ENCODE measurements around the gene ANKS1A. TPM values are rescaled to one million over a fixed set of nuclear protein-coding genes. Genes with fewer than 3 reads are reported as not detected.
"Not testable (repeated sequence)": the region's sequence is repeated elsewhere in the genome, so short reads cannot be mapped to it uniquely, and the experiment has no call there.

ANKS1A gene
- polyA plus RNA-seq, 4 donors = 6.5 to 29.9 (median 10.8) TPM

- H3K4me3 ChIP-seq (ENCODE audit: low read depth in 1 of 3, low read length in 3 of 3) = no peak overlapping the region
- no peaks in the 10 kb centered on the region for H3K27me3 ChIP-seq (ENCODE audit: control insufficient read depth in 3 of 3, insufficient read depth in 3 of 3, low read length in 3 of 3)
- FAIRE-seq (no peak), DNase-seq (no peak)
- H3K4me1 ChIP-seq (ENCODE audit: control insufficient read depth in 3 of 3, insufficient read depth in 2 of 3, low read depth in 1 of 3, low read length in 2 of 3) = no peaks in the 10 kb centered on the region
- WGBS, 3 donors = 84 to 89% (median 87%) methylated on average over 4 of the region's 4 CpGs
- H3K27ac ChIP-seq (ENCODE audit: low read depth in 1 of 3, low read length in 2 of 3) = no peak overlapping the region
- no peaks in the 10 kb centered on the region for H3K9me3 ChIP-seq (ENCODE audit: control insufficient read depth in 2 of 2, insufficient read depth in 1 of 2, low read depth in 1 of 2, low read length in 1 of 2)
- H3K36me3 ChIP-seq (ENCODE audit: control insufficient read depth in 3 of 3, insufficient read depth in 2 of 3, low read depth in 1 of 3, low read length in 3 of 3) = peaks cover 12 to 43% (median 14%) of the 10 kb centered on the region in 3 donors
Observed at GRCh38 chr6:34985236-34985635, 96.2 kb downstream of the ANKS1A start.

- WGBS, 3 donors = 20 to 37% (median 33%) methylated on average over 3 of the region's 3 CpGs
- Histone ChIP-seq H3K4me3 (ENCODE audit: low read depth in 1 of 3, low read length in 3 of 3) (no peak overlapping the region), H3K4me1 (ENCODE audit: control insufficient read depth in 3 of 3, insufficient read depth in 2 of 3, low read depth in 1 of 3, low read length in 2 of 3) (no peaks in the 10 kb centered on the region), H3K9me3 (ENCODE audit: control insufficient read depth in 2 of 2, insufficient read depth in 1 of 2, low read depth in 1 of 2, low read length in 1 of 2) (no peaks in the 10 kb centered on the region), H3K27me3 (ENCODE audit: control insufficient read depth in 3 of 3, insufficient read depth in 3 of 3, low read length in 3 of 3) (no peaks in the 10 kb centered on the region), H3K36me3 (ENCODE audit: control insufficient read depth in 3 of 3, insufficient read depth in 2 of 3, low read depth in 1 of 3, low read length in 3 of 3) (peaks cover 12 to 37% (median 19%) of the 10 kb centered on the region in 3 donors), H3K27ac (ENCODE audit: low read depth in 1 of 3, low read length in 2 of 3) (no peak overlapping the region)
- DNase-seq (peak; percentile 78 to 80), FAIRE-seq (no peak)
Observed at GRCh38 chr6:34986845-34987246, 97.8 kb downstream of the ANKS1A start.

GRCh38 chr6:34987506-34987905, 98.5 kb downstream of the ANKS1A start:
- H3K27ac ChIP-seq (ENCODE audit: low read depth in 1 of 3, low read length in 2 of 3) = no peak overlapping the region
- H3K4me1 ChIP-seq (ENCODE audit: control insufficient read depth in 3 of 3, insufficient read depth in 2 of 3, low read depth in 1 of 3, low read length in 2 of 3) = no peaks in the 10 kb centered on the region
- WGBS, 3 donors = 94 to 97% (median 94%) methylated on average over 5 of the region's 5 CpGs
- no peak overlapping the region for H3K4me3 ChIP-seq (ENCODE audit: low read depth in 1 of 3, low read length in 3 of 3)
- no peaks in the 10 kb centered on the region for H3K9me3 ChIP-seq (ENCODE audit: control insufficient read depth in 2 of 2, insufficient read depth in 1 of 2, low read depth in 1 of 2, low read length in 1 of 2)
- H3K36me3 ChIP-seq (ENCODE audit: control insufficient read depth in 3 of 3, insufficient read depth in 2 of 3, low read depth in 1 of 3, low read length in 3 of 3) = peaks cover 12 to 35% (median 23%) of the 10 kb centered on the region in 3 donors
- no peak for DNase-seq
- FAIRE-seq = no peak
- H3K27me3 ChIP-seq (ENCODE audit: control insufficient read depth in 3 of 3, insufficient read depth in 3 of 3, low read length in 3 of 3) = no peaks in the 10 kb centered on the region

- H3K4me3 ChIP-seq (ENCODE audit: low read depth in 1 of 3, low read length in 3 of 3) = no peak overlapping the region
- DNase-seq (no peak), FAIRE-seq (no peak)
- H3K4me1 ChIP-seq (ENCODE audit: control insufficient read depth in 3 of 3, insufficient read depth in 2 of 3, low read depth in 1 of 3, low read length in 2 of 3) = no peaks in the 10 kb centered on the region
- 83 to 98% (median 84%) methylated on average over 2 of the region's 2 CpGs for WGBS, 3 donors
- H3K27ac ChIP-seq (ENCODE audit: low read depth in 1 of 3, low read length in 2 of 3) = no peak overlapping the region
- H3K27me3 ChIP-seq (ENCODE audit: control insufficient read depth in 3 of 3, insufficient read depth in 3 of 3, low read length in 3 of 3) = no peaks in the 10 kb centered on the region
- no peaks in the 10 kb centered on the region for H3K9me3 ChIP-seq (ENCODE audit: control insufficient read depth in 2 of 2, insufficient read depth in 1 of 2, low read depth in 1 of 2, low read length in 1 of 2)
- peaks cover 2 to 23% (median 20%) of the 10 kb centered on the region in 3 donors for H3K36me3 ChIP-seq (ENCODE audit: control insufficient read depth in 3 of 3, insufficient read depth in 2 of 3, low read depth in 1 of 3, low read length in 3 of 3)
Observed at GRCh38 chr6:34990971-34991560, 102.0 kb downstream of the ANKS1A start.

- DNase-seq = no peak
- Histone ChIP-seq H3K27ac (ENCODE audit: low read depth in 1 of 3, low read length in 2 of 3) (no peak overlapping the region), H3K9me3 (ENCODE audit: control insufficient read depth in 2 of 2, insufficient read depth in 1 of 2, low read depth in 1 of 2, low read length in 1 of 2) (no peaks in the 10 kb centered on the region), H3K36me3 (ENCODE audit: control insufficient read depth in 3 of 3, insufficient read depth in 2 of 3, low read depth in 1 of 3, low read length in 3 of 3) (peaks cover 2 to 22% (median 19%) of the 10 kb centered on the region in 3 donors), H3K27me3 (ENCODE audit: control insufficient read depth in 3 of 3, insufficient read depth in 3 of 3, low read length in 3 of 3) (no peaks in the 10 kb centered on the region), H3K4me1 (ENCODE audit: control insufficient read depth in 3 of 3, insufficient read depth in 2 of 3, low read depth in 1 of 3, low read length in 2 of 3) (no peaks in the 10 kb centered on the region), H3K4me3 (ENCODE audit: low read depth in 1 of 3, low read length in 3 of 3) (no peak overlapping the region)
- FAIRE-seq = no peak
- WGBS, 3 donors = 99 to 100% (median 99%) methylated on average over 3 of the region's 3 CpGs
Observed at GRCh38 chr6:34992376-34992775, 103.3 kb downstream of the ANKS1A start.

GRCh38 chr6:34993213-34993612, 104.2 kb downstream of the ANKS1A start:
- Histone ChIP-seq H3K4me1 (ENCODE audit: control insufficient read depth in 3 of 3, insufficient read depth in 2 of 3, low read depth in 1 of 3, low read length in 2 of 3) (no peaks in the 10 kb centered on the region), H3K27ac (ENCODE audit: low read depth in 1 of 3, low read length in 2 of 3) (no peak overlapping the region), H3K36me3 (ENCODE audit: control insufficient read depth in 3 of 3, insufficient read depth in 2 of 3, low read depth in 1 of 3, low read length in 3 of 3) (peaks cover 2 to 23% (median 21%) of the 10 kb centered on the region in 3 donors), H3K27me3 (ENCODE audit: control insufficient read depth in 3 of 3, insufficient read depth in 3 of 3, low read length in 3 of 3) (no peaks in the 10 kb centered on the region), H3K4me3 (ENCODE audit: low read depth in 1 of 3, low read length in 3 of 3) (no peak overlapping the region), H3K9me3 (ENCODE audit: control insufficient read depth in 2 of 2, insufficient read depth in 1 of 2, low read depth in 1 of 2, low read length in 1 of 2) (no peaks in the 10 kb centered on the region)
- FAIRE-seq (no peak), DNase-seq (no peak)
- WGBS, 3 donors = 91 to 99% (median 93%) methylated on average over 3 of the region's 3 CpGs

- peaks cover 2 to 28% (median 21%) of the 10 kb centered on the region in 3 donors for H3K36me3 ChIP-seq (ENCODE audit: control insufficient read depth in 3 of 3, insufficient read depth in 2 of 3, low read depth in 1 of 3, low read length in 3 of 3)
- FAIRE-seq (no peak), DNase-seq (no peak)
- H3K9me3 ChIP-seq (ENCODE audit: control insufficient read depth in 2 of 2, insufficient read depth in 1 of 2, low read depth in 1 of 2, low read length in 1 of 2) = no peaks in the 10 kb centered on the region
- H3K4me1 ChIP-seq (ENCODE audit: control insufficient read depth in 3 of 3, insufficient read depth in 2 of 3, low read depth in 1 of 3, low read length in 2 of 3) = no peaks in the 10 kb centered on the region
- H3K4me3 ChIP-seq (ENCODE audit: low read depth in 1 of 3, low read length in 3 of 3) = no peak overlapping the region
- WGBS, 3 donors = 88 to 90% (median 90%) methylated on average over 7 of the region's 7 CpGs
- no peak overlapping the region for H3K27ac ChIP-seq (ENCODE audit: low read depth in 1 of 3, low read length in 2 of 3)
- no peaks in the 10 kb centered on the region for H3K27me3 ChIP-seq (ENCODE audit: control insufficient read depth in 3 of 3, insufficient read depth in 3 of 3, low read length in 3 of 3)
Observed at GRCh38 chr6:34994693-34995092, 105.6 kb downstream of the ANKS1A start.

- H3K4me3 ChIP-seq (ENCODE audit: low read depth in 1 of 3, low read length in 3 of 3); FAIRE-seq; H3K4me1 ChIP-seq (ENCODE audit: control insufficient read depth in 3 of 3, insufficient read depth in 2 of 3, low read depth in 1 of 3, low read length in 2 of 3); H3K9me3 ChIP-seq (ENCODE audit: control insufficient read depth in 2 of 2, insufficient read depth in 1 of 2, low read depth in 1 of 2, low read length in 1 of 2); DNase-seq; H3K27ac ChIP-seq (ENCODE audit: low read depth in 1 of 3, low read length in 2 of 3); H3K27me3 ChIP-seq (ENCODE audit: control insufficient read depth in 3 of 3, insufficient read depth in 3 of 3, low read length in 3 of 3): not testable (repeated sequence)
- 90 to 93% (median 91%) methylated on average over 8 of the region's 8 CpGs for WGBS, 3 donors
- H3K36me3 ChIP-seq (ENCODE audit: control insufficient read depth in 3 of 3, insufficient read depth in 2 of 3, low read depth in 1 of 3, low read length in 3 of 3) = peaks cover 0 to 25% (median 13%) of the 10 kb centered on the region in 3 donors
Observed at GRCh38 chr6:34998417-34998816, 109.4 kb downstream of the ANKS1A start.

GRCh38 chr6:34999153-34999552, 110.1 kb downstream of the ANKS1A start:
- H3K9me3 ChIP-seq (ENCODE audit: control insufficient read depth in 2 of 2, insufficient read depth in 1 of 2, low read depth in 1 of 2, low read length in 1 of 2); H3K27me3 ChIP-seq (ENCODE audit: control insufficient read depth in 3 of 3, insufficient read depth in 3 of 3, low read length in 3 of 3); DNase-seq; H3K4me1 ChIP-seq (ENCODE audit: control insufficient read depth in 3 of 3, insufficient read depth in 2 of 3, low read depth in 1 of 3, low read length in 2 of 3); H3K4me3 ChIP-seq (ENCODE audit: low read depth in 1 of 3, low read length in 3 of 3); H3K27ac ChIP-seq (ENCODE audit: low read depth in 1 of 3, low read length in 2 of 3); FAIRE-seq: not testable (repeated sequence)
- 88 to 98% (median 97%) methylated on average over 7 of the region's 7 CpGs for WGBS, 3 donors
- H3K36me3 ChIP-seq (ENCODE audit: control insufficient read depth in 3 of 3, insufficient read depth in 2 of 3, low read depth in 1 of 3, low read length in 3 of 3) = peaks cover 0 to 27% (median 13%) of the 10 kb centered on the region in 3 donors
